T-helper 1 cell treated with Interleukin-12 subunit alpha and Interleukin-12 subunit beta and Interleukin-4 antibody, amounts not matched to agents 30 μg/mL and 1 μg/mL, for 36 hours (primary cell): Measurements from ENCODE around the gene TRIM46.

ENCODE experiments used
- H3K27ac Mint-ChIP-seq: one replicate; pipeline ENCODE4 v1.8.0; 2021; ENCODE audit warnings: mild to moderate bottlenecking, mixed read lengths
- H3K27me3 Mint-ChIP-seq: one replicate; pipeline ENCODE4 v1.8.0; 2021; ENCODE audit warnings: low read depth, mixed read lengths
- H3K36me3 Mint-ChIP-seq: one replicate; pipeline ENCODE4 v1.8.0; 2021; ENCODE audit warnings: low read depth, mixed read lengths
- H3K4me1 Mint-ChIP-seq: one replicate; pipeline ENCODE4 v1.8.0; 2021; ENCODE audit warnings: low read depth, mixed read lengths
- H3K4me3 Mint-ChIP-seq: one replicate; pipeline ENCODE4 v1.8.0; 2021; ENCODE audit warnings: mild to moderate bottlenecking, moderate library complexity, mixed read lengths
- H3K9me3 Mint-ChIP-seq: one replicate; pipeline ENCODE4 v1.8.0; 2021; ENCODE audit warnings: mixed read lengths

TRIM46 gene

GRCh38 chr1:155173478-155174323, at the start of gene TRIM46:
Gene TRIM46, plus strand, starts transcription at chr1:155173849. Its CDS starts 118 bp downstream, at chr1:155173967.
- H3K36me3 Mint-ChIP-seq: peaks cover 28% of the 10 kb centered on the region
- H3K9me3 Mint-ChIP-seq: no peaks in the 10 kb centered on the region
- peak within 1 kb of the TSS; percentile 97 for H3K27ac Mint-ChIP-seq
- peak within 1 kb of the TSS; percentile 97 for H3K4me3 Mint-ChIP-seq
- no peaks in the 10 kb centered on the region for H3K27me3 Mint-ChIP-seq
- peaks cover 42% of the 10 kb centered on the region for H3K4me1 Mint-ChIP-seq

- Mint-ChIP-seq H3K4me3 (no peak overlapping the region), H3K27me3 (peaks cover 67% of the 10 kb centered on the region), H3K36me3 (peaks cover 2% of the 10 kb centered on the region), H3K4me1 (peaks cover 18% of the 10 kb centered on the region), H3K9me3 (no peaks in the 10 kb centered on the region), H3K27ac (no peak overlapping the region)
These were observed 48.9 kb upstream of the TRIM46 start for GRCh38 chr1:155124503-155125463.

DNA sequence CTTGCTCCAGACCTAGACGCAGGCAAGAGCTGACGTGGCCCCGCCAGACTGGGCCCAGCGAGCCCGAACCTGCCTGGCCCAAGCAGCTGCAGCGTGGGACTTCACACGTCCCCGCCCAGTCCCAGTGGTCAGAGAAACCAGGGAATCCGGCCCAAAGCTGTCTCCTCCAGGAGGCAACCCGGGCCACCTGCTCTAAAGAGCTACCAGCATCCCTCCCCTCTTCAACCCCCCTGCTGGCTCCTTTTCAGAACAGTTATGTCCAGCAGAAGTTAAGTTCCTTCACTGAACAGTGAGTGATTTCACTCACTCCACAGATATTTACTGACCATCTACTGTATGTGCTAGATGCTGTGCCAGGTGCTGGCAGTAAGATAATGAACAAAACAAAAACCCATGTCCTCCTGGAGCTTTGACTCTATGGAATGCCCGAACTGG, 48.1 kb upstream of the TRIM46 start:
- Mint-ChIP-seq H3K27ac (no peak overlapping the region), H3K4me3 (no peak overlapping the region), H3K4me1 (peaks cover 18% of the 10 kb centered on the region), H3K27me3 (peaks cover 67% of the 10 kb centered on the region), H3K9me3 (no peaks in the 10 kb centered on the region), H3K36me3 (peaks cover 2% of the 10 kb centered on the region)

- peaks cover 70% of the 10 kb centered on the region for H3K27me3 Mint-ChIP-seq
- H3K4me1 Mint-ChIP-seq: peaks cover 18% of the 10 kb centered on the region
- no peak overlapping the region for H3K27ac Mint-ChIP-seq
- peaks cover 2% of the 10 kb centered on the region for H3K36me3 Mint-ChIP-seq
- no peaks in the 10 kb centered on the region for H3K9me3 Mint-ChIP-seq
- peak overlapping the region; percentile 14 for H3K4me3 Mint-ChIP-seq
These were observed 47.6 kb upstream of the TRIM46 start for GRCh38 chr1:155125946-155126555.

- Mint-ChIP-seq H3K4me3 (peak overlapping the region; percentile 70), H3K4me1 (peaks cover 18% of the 10 kb centered on the region), H3K9me3 (no peaks in the 10 kb centered on the region), H3K27me3 (peaks cover 65% of the 10 kb centered on the region), H3K27ac (no peak overlapping the region), H3K36me3 (peaks cover 2% of the 10 kb centered on the region)
These were observed 47.0 kb upstream of the TRIM46 start for GRCh38 chr1:155126556-155127104.

DNA sequence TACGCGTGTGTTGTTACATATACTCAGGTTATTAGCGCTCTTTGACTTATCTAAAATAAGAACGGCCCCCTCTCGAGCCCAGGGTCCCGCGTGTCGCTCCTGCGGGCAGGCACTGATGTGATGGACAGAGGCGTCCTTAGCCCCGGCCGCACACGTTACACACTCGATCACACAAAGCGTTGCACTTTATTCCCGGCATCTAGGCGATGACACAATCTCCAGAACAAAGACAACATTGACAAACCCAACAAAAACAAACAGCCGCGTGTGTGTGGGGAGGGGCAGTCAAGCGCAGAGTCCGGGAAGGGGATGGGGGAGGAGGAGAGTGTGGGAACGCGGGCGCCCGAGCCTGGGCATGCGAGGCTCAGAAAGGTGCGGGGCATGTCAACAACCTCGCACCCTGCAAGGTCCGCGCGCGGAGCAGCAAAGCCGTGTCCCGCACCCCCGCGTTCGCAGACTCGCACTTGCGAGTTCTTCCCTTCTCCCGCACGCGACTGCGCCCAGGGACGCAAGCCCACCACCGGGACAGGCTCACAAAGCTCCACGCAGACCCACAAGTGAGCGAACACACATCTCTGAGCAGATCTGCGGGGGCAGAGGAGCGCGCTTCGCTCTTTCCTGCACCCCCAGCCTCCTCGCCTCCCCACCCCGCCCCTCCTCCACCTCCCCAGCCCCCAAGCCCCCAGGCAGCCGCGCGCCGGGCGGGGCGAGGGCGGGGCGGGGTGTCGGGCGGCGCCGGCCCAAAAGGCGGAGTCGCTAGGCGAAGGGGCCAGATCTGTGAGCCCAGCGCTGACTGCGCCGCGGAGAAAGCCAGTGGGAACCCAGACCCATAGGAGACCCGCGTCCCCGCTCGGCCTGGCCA, 46.3 kb upstream of the TRIM46 start, which contains the start of gene EFNA1:
EFNA1 (plus strand) TSS at position 772 of the 862 bp plus-strand sequence. CDS start 102 bp downstream, outside the sequence.
- H3K27ac Mint-ChIP-seq: no peak within 1 kb of the TSS
- H3K27me3 Mint-ChIP-seq: peaks cover 65% of the 10 kb centered on the region
- no peaks in the 10 kb centered on the region for H3K9me3 Mint-ChIP-seq
- H3K36me3 Mint-ChIP-seq: peaks cover 2% of the 10 kb centered on the region
- peak within 1 kb of the TSS; percentile 70 for H3K4me3 Mint-ChIP-seq
- peaks cover 18% of the 10 kb centered on the region for H3K4me1 Mint-ChIP-seq

DNA sequence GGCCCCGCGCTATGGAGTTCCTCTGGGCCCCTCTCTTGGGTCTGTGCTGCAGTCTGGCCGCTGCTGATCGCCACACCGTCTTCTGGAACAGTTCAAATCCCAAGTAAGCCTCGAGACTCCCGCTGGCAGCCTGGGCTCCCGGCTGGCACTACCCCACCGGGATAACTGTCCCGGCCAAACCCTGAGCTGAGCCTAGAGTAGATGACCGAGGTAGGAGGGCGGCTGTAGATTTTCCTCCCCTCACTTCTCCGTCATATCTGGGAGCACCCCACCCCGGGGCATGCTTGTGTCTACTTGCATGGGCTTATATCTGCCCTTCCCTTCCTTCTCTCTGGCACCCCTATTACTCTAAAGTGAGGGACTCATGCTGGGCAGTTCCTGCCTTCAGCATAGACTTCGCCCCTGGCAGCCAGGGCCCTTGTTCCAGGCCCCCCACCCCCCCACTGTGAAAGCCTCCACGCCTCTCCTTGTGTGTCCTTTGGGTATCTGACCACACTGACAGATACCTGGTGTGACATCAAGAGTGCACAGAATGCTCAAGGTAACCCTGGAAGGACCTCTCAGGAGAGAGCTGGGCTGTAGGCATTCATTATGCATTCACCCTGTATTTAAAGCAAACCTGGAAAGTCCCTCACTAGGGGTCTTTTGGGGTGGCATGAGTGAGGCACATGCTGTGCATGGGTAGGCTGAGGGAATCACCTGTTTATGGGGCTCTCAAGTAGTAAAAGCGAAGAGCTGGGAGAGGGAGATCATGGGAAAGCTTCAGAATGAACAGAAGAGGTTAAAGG, 45.5 kb upstream of the TRIM46 start:
- peaks cover 65% of the 10 kb centered on the region for H3K27me3 Mint-ChIP-seq

DNA sequence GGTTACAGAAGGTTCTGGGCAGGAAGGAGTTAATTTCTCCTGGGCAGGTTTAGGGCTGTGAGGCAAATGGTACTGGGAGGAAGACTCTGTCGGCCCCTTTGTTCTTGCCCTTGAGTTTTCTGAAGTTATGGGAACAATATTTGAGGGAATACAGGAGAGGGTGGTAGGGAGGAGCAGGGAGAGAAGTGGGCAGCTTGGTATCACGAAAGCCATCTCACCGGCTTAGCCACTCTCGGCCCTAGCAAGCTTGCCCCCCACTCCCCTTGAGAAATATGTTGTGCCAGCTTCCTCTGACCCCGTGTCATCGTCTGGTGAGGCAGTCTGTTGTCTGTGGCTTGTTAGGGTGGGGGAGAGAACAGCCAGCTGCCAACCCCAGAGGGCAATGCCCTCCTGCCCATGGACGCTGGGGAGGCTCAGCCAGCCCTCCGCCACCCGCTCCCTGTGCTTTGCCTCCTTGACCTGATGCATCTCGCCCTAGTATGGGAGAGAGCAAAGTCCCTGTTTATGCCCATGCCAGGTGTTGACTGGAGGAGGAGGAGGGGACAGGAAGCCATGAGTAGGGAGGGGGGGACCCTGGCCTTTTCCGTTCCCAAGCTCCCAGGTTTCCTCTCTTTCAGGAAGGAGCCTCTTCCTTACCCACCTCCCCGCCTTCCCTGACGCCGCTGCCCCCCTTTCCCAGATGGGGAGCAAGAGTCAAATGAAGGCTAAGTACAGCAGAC, 44.7 kb upstream of the TRIM46 start:
- H3K36me3 Mint-ChIP-seq: peaks cover 2% of the 10 kb centered on the region
- peaks cover 20% of the 10 kb centered on the region for H3K4me1 Mint-ChIP-seq
- H3K27me3 Mint-ChIP-seq: peaks cover 60% of the 10 kb centered on the region
- peak overlapping the region; percentile 65 for H3K4me3 Mint-ChIP-seq
- no peak overlapping the region for H3K27ac Mint-ChIP-seq
- no peaks in the 10 kb centered on the region for H3K9me3 Mint-ChIP-seq

More for the DNA sequence above, 45.5 kb upstream of the TRIM46 start:
- Mint-ChIP-seq H3K9me3 (no peaks in the 10 kb centered on the region), H3K4me1 (peaks cover 18% of the 10 kb centered on the region), H3K36me3 (peaks cover 2% of the 10 kb centered on the region), H3K27ac (no peak overlapping the region), H3K4me3 (peak overlapping the region; percentile 65)

DNA sequence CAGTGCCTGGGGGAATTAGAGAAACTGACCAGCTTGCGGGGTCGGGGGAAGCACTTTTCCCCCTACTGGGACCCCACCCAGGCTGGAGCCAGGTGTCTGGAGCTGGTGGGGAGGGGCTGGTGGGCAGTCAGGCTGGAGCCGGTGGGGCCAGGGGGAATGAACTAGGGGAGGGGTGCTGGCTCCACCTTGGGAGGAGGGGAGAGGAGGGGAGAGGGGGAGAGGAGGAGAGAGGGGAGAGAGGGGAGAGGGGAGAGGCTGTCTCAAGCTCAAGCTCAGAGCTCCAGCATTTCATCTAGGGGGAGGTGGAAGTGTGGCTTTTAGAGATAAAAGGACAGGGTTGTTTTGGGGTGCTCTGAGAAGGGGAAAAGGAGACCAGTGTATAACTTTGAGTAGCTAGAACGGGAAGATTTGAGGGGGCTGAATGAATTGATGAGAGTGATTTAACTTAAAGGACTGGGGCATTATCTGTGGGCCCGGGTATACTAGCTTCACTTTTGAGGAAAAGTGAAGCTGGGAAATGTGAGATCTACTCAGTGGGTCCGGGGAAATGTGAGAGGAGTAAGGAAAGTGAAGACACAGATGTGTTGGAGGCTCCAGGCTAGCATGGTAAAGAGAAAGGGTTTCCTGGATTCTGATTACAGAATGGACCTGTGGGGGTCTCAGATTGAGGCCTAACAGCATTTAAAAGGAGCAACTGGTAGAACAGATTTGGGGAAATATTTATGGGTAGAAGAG, 43.2 kb upstream of the TRIM46 start:
- Mint-ChIP-seq H3K4me1 (peaks cover 29% of the 10 kb centered on the region), H3K27ac (no peak overlapping the region), H3K27me3 (peaks cover 45% of the 10 kb centered on the region), H3K9me3 (no peaks in the 10 kb centered on the region), H3K36me3 (peaks cover 2% of the 10 kb centered on the region), H3K4me3 (no peak overlapping the region)

- Mint-ChIP-seq H3K4me3 (no peak overlapping the region), H3K36me3 (peaks cover 5% of the 10 kb centered on the region), H3K27me3 (peaks cover 39% of the 10 kb centered on the region), H3K9me3 (no peaks in the 10 kb centered on the region), H3K4me1 (peaks cover 29% of the 10 kb centered on the region), H3K27ac (no peak overlapping the region)
These were observed 42.4 kb upstream of the TRIM46 start for GRCh38 chr1:155131285-155131684.

- H3K9me3 Mint-ChIP-seq: no peaks in the 10 kb centered on the region
- peaks cover 3% of the 10 kb centered on the region for H3K36me3 Mint-ChIP-seq
- peaks cover 33% of the 10 kb centered on the region for H3K27me3 Mint-ChIP-seq
- peaks cover 31% of the 10 kb centered on the region for H3K4me1 Mint-ChIP-seq
- H3K4me3 Mint-ChIP-seq: no peak overlapping the region
- no peak overlapping the region for H3K27ac Mint-ChIP-seq
These were observed 41.8 kb upstream of the TRIM46 start for GRCh38 chr1:155131856-155132255.
